ENCODE data around the gene WNK1. TPM values are rescaled to one million over a fixed set of nuclear protein-coding genes. Genes with fewer than 3 reads are reported as not detected.
A peak's percentile ranks its signal among the peaks of the same experiment; 100 is the strongest.
"Not testable (repeated sequence)": the region's sequence is repeated elsewhere in the genome, so short reads cannot be mapped to it uniquely, and the experiment has no call there.

The WNK1 gene
- 41.5 and 55.6 TPM in 2 replicates for total RNA-seq (2014; rRNA removed; shearing (Covaris generic))
- 47.2 and 51.6 TPM in 2 replicates for polyA plus RNA-seq (2016; fragmentation: Nextera tagmentation; extraction: Ambion mirVana)

DNA sequence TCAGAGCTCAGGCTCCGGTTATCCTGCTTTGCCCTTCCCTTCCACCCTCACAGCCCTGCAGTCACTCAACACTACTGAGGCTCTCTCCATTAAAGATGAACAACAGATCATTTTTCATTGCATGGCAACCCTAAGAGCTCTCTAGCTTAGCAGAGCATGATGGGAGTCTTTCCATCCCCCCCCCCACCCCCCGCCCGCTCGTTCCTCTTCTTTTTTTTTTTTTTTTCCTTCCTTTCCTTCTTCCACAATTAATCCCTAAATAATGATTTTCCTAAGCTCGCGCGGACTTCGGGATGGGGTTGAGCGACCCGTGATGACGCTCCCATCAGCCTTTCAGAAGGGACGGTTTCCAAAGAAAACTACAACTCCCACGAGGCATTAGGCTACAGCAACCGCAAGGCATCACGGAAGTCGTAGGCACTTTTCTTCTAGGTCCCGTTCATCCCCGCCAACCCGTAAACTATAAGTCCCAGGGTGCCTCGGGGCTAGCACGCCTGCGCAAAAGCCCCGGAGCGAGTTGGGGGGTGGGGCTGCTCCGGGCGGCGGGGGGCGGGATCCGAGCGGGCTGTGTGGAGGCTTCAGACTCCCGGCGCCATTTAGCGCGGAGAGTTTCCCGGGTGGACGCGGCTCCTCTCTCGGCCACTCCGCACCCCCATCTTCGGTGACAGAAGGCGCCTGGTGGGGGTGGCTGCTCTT is at the start of gene WNK1:
Gene WNK1, plus strand, starts transcription at position 581 of the 696 bp plus-strand sequence. CDS start 987 bp downstream, outside the sequence.
- H3F3A ChIP-seq (ENCODE audit: insufficient read depth), result peaks cover 49% of the 10 kb centered on the region
- H3K9ac ChIP-seq, result peak within 1 kb of the TSS; percentile 88
- H3K36me3 ChIP-seq (ENCODE audit: low read depth), result no peaks in the 10 kb centered on the region
- H3K27me3 ChIP-seq (replicated peaks; ENCODE audit: insufficient read depth), result no peaks in the 10 kb centered on the region
- no peaks in the 10 kb centered on the region for H3K9me3 ChIP-seq (ENCODE audit: low read depth)
- H3K79me2 ChIP-seq (ENCODE audit: insufficient read depth), result peaks cover 42% of the 10 kb centered on the region
- H2AFZ ChIP-seq, result peak within 1 kb of the TSS; percentile 91
- TF ChIP-seq EZH2 (IDR thresholded peaks at IDR 0.05; ENCODE audit: insufficient read depth, poor library complexity, severe bottlenecking), result no peak
- TF ChIP-seq EZH2phosphoT487 (IDR thresholded peaks at IDR 0.05; ENCODE audit: insufficient read depth, low read depth), result no peak
- peak within 1 kb of the TSS; percentile 83 for H3K27ac ChIP-seq
- H3K4me1 ChIP-seq (ENCODE audit: insufficient read depth), result peaks cover 36% of the 10 kb centered on the region
- DNase-seq, result peak; percentile 100
- H3K9me2 ChIP-seq (ENCODE audit: insufficient read depth), result no peaks in the 10 kb centered on the region
- 1 to 2% methylated on average over 29 to 35 of the region's 41 CpGs for WGBS, 2 experiments (ENCODE audit: low coverage in 1 of 2, low lambda C conversion rate in 2 of 2, missing lambda C conversion rate in 2 of 2)
- in situ Hi-C loops (cut with MboI), result loop anchor here (10.0 kb wide), 1 partner anchor 177 kb away; no protein-coding TSS in a partner anchor
- H3K4me2 ChIP-seq (ENCODE audit: unreplicated experiment), result peak within 1 kb of the TSS; percentile 96
- H4K20me1 ChIP-seq (ENCODE audit: insufficient read depth), result peaks cover 20% of the 10 kb centered on the region
- peak within 1 kb of the TSS; percentile 95 for H3K4me3 ChIP-seq

DNA sequence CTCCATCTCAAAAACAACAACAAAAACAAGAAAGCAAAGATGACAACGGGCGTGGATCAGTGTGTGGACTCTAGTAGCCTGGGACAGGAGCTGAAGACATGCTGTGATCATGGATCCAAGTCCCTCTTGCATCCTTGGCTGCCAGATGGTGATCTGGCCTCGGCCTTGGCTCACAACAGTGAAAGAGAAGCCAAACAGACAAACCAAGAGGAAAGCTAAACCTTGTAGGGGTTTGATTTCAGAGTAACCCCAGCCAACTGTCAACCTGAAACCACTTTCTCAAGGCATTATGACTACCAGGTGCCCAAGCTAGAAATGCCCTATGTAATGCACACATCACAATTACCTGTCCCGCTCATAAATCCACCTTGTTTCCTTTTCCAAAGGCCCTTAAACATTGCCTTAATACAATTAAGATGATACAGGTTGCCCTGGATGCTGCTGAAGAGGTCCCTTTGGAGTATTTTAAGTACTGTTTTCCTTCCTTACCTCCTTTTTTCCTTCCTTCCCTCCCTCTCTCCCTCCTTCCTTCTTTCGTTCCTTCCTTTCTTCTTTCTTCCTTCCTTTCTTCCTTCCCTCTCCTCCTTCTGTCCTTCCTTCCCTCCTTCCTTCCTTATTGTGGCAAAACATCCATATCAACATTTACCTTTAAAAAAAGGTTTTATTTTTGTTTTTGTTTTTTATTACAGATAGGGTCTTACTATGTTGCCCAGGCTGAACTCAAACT is 47.7 kb upstream of the WNK1 start:
- H3K4me3 ChIP-seq, result no peak overlapping the region
- no peak for DNase-seq
- H3K9me2 ChIP-seq (ENCODE audit: insufficient read depth), result no peaks in the 10 kb centered on the region
- no peaks in the 10 kb centered on the region for H4K20me1 ChIP-seq (ENCODE audit: insufficient read depth)
- H3K27me3 ChIP-seq (replicated peaks; ENCODE audit: insufficient read depth), result no peaks in the 10 kb centered on the region; the same call in 1 of the 2 replicates
- H3K4me1 ChIP-seq (ENCODE audit: insufficient read depth), result no peaks in the 10 kb centered on the region
- no peak for TF ChIP-seq EZH2 (IDR thresholded peaks at IDR 0.05; ENCODE audit: insufficient read depth, poor library complexity, severe bottlenecking)
- no peak for TF ChIP-seq EZH2phosphoT487 (IDR thresholded peaks at IDR 0.05; ENCODE audit: insufficient read depth, low read depth)
- no peak overlapping the region for H3K4me2 ChIP-seq (ENCODE audit: unreplicated experiment)
- no peaks in the 10 kb centered on the region for H3K9me3 ChIP-seq (ENCODE audit: low read depth)
- in situ Hi-C loops (cut with MboI), result no loop called here
- no peak overlapping the region for H2AFZ ChIP-seq
- 33 to 36% methylated on average over 5 of the region's 5 CpGs for WGBS, 2 experiments (ENCODE audit: low coverage in 1 of 2, low lambda C conversion rate in 2 of 2, missing lambda C conversion rate in 2 of 2)
- H3F3A ChIP-seq (ENCODE audit: insufficient read depth), result no peaks in the 10 kb centered on the region
- no peaks in the 10 kb centered on the region for H3K79me2 ChIP-seq (ENCODE audit: insufficient read depth)
- H3K36me3 ChIP-seq (ENCODE audit: low read depth), result no peaks in the 10 kb centered on the region
- H3K9ac ChIP-seq, result no peak overlapping the region
- no peak overlapping the region for H3K27ac ChIP-seq

DNA sequence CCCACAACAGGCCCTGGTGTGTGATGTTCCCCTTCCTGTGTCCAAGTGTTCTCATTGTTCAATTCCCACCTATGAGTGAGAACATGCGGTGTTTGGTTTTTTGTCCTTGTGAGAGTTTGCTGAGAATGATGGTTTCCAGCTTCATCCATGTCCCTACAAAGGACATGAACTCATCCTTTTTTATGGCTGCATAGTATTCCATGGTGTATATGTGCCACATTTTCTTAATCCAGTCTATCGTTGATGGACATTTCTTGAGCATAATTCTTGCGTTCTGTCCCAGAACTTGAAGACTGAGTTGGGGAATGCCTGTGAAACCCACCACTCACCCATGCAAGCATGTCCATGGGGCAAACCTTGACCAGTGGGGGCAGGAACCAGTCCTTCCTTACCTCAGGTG is 44.3 kb upstream of the WNK1 start:
- DNase-seq; H3K36me3 ChIP-seq (ENCODE audit: low read depth); H3K27me3 ChIP-seq (replicated peaks; ENCODE audit: insufficient read depth); H3K79me2 ChIP-seq (ENCODE audit: insufficient read depth); H3K9ac ChIP-seq; H3K4me2 ChIP-seq (ENCODE audit: unreplicated experiment); H3K4me1 ChIP-seq (ENCODE audit: insufficient read depth); H4K20me1 ChIP-seq (ENCODE audit: insufficient read depth); H3K4me3 ChIP-seq; H3K9me2 ChIP-seq (ENCODE audit: insufficient read depth); in situ Hi-C loops (cut with MboI); H2AFZ ChIP-seq; H3K27ac ChIP-seq; H3F3A ChIP-seq (ENCODE audit: insufficient read depth); H3K9me3 ChIP-seq (ENCODE audit: low read depth): not testable (repeated sequence)
- 90 to 95% methylated on average over 3 of the region's 3 CpGs for WGBS, 2 experiments (ENCODE audit: low coverage in 1 of 2, low lambda C conversion rate in 2 of 2, missing lambda C conversion rate in 2 of 2)

DNA sequence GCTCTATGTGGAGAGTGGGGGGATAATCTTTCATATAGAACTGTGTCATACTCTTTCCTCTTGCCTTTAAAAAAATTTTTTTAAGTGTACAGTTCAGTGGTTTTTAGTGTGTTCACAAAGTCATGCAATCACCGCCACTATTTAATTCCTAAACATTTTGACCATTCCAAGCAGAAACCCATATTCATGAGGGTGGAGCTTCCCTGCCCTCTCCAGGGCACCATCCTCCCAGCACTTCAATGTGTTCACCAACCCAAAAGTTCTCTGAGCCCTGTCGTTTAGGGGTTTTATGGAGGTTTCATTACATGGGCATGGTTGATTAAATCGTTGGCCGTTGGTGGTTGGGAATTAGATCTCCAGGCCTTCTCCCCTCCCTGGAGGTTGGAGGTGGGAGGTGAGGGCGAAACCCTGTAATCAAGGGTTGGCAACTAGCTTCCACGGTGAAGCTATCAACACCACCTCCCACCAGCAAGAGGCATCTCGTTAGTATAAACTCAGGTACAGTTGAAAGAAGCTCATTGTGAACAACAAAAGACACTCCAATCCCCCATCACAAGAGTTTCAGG is 42.8 kb upstream of the WNK1 start:
- Histone ChIP-seq H3K4me2 (ENCODE audit: unreplicated experiment) (no peak overlapping the region), H3K36me3 (ENCODE audit: low read depth) (no peaks in the 10 kb centered on the region), H3F3A (ENCODE audit: insufficient read depth) (no peaks in the 10 kb centered on the region), H2AFZ (no peak overlapping the region), H3K9ac (no peak overlapping the region), H3K27ac (no peak overlapping the region), H3K9me3 (ENCODE audit: low read depth) (no peaks in the 10 kb centered on the region), H4K20me1 (ENCODE audit: insufficient read depth) (no peaks in the 10 kb centered on the region), H3K9me2 (ENCODE audit: insufficient read depth) (no peaks in the 10 kb centered on the region), H3K27me3 (replicated peaks; ENCODE audit: insufficient read depth) (no peaks in the 10 kb centered on the region; the same call in 1 of the 2 replicates), H3K79me2 (ENCODE audit: insufficient read depth) (no peaks in the 10 kb centered on the region), H3K4me3 (no peak overlapping the region), H3K4me1 (ENCODE audit: insufficient read depth) (no peaks in the 10 kb centered on the region)
- TF ChIP-seq EZH2phosphoT487 (IDR thresholded peaks at IDR 0.05; ENCODE audit: insufficient read depth, low read depth) (no peak), EZH2 (IDR thresholded peaks at IDR 0.05; ENCODE audit: insufficient read depth, poor library complexity, severe bottlenecking) (no peak)
- DNase-seq, result no peak
- WGBS, 2 experiments (ENCODE audit: low coverage in 1 of 2, low lambda C conversion rate in 2 of 2, missing lambda C conversion rate in 2 of 2), result 66 to 71% methylated on average over 7 of the region's 7 CpGs
- in situ Hi-C loops (cut with MboI), result no loop called here
